MCF 10A (cell line): Measurements from ENCODE around the gene CAMTA1. TPM values are rescaled to one million over a fixed set of nuclear protein-coding genes. Genes with fewer than 3 reads are reported as not detected.

Experiments used
- BruUV-seq: library from RNA; stranded (reverse); fragments of 400-500 nt; replicated peaks from 2 replicates; lab custom pipeline; 2021; lab: Mats Ljungman, UMichigan
- CTCF ChIA-PET: fragments of 300-600 bp; sonication (Branson Sonifier 250); formaldehyde crosslinking; extraction: SDS; loops from one replicate; lab custom pipeline; 2021; ENCODE audit warnings: antibody characterized with exemption, inconsistent platforms; lab: Yijun Ruan, JAX
- POLR2A ChIA-PET: fragments of 300-600, 350-650 bp; sonication (Branson Sonifier 250); formaldehyde crosslinking; extraction: SDS; loops from one replicate; lab custom pipeline; 2020; ENCODE audit warnings: antibody characterized with exemption, inconsistent platforms; lab: Yijun Ruan, JAX
- DNase-seq: peaks from one replicate; pipeline ENCODE4 v3.0.0-alpha.2; 2018; ENCODE audit not compliant: unreplicated experiment
- H3K27ac Mint-ChIP-seq: one replicate; pipeline ENCODE4 v1.8.0; 2022; ENCODE audit warnings: mild to moderate bottlenecking, low read depth, mixed read lengths; ENCODE audit not compliant: unreplicated experiment
- H3K27me3 Mint-ChIP-seq: one replicate; pipeline ENCODE4 v1.8.0; 2022; ENCODE audit warnings: mixed read lengths; ENCODE audit not compliant: insufficient read depth, unreplicated experiment
- H3K36me3 Mint-ChIP-seq: one replicate; pipeline ENCODE4 v1.8.0; 2022; ENCODE audit warnings: mild to moderate bottlenecking, moderate library complexity, mixed read lengths; ENCODE audit not compliant: insufficient read depth, unreplicated experiment
- H3K4me1 Mint-ChIP-seq: one replicate; pipeline ENCODE4 v1.8.0; 2022; ENCODE audit warnings: mixed read lengths; ENCODE audit not compliant: insufficient read depth, unreplicated experiment
- H3K4me3 Mint-ChIP-seq: one replicate; pipeline ENCODE4 v1.8.0; 2022; ENCODE audit warnings: mild to moderate bottlenecking, moderate library complexity, mixed read lengths; ENCODE audit not compliant: unreplicated experiment
- H3K9me3 Mint-ChIP-seq: one replicate; pipeline ENCODE4 v1.8.0; 2022; ENCODE audit warnings: mixed read lengths; ENCODE audit not compliant: unreplicated experiment
- intact Hi-C: fragments of 100-400 bp; cut with micrococcal nuclease; formaldehyde crosslinking; loops from 2 replicates; pipeline ENCODE4 v1.14.1; 2022
- total RNA-seq: library from RNA; stranded (reverse); gene quantifications from 2 replicates; pipeline ENCODE4 v1.2.3, GENCODE V29; 2022
- TF ChIP-seq, protein P1 (sequence below): fragments of 200-600 bp; IDR thresholded peaks from one replicate; pipeline ENCODE4 v1.8.0; 2022; ENCODE audit warnings: antibody characterized with exemption, mild to moderate bottlenecking; ENCODE audit not compliant: unreplicated experiment

Gene CAMTA1
- total RNA-seq, 1 experiment from 2014 or later, result 74.1 TPM

DNA sequence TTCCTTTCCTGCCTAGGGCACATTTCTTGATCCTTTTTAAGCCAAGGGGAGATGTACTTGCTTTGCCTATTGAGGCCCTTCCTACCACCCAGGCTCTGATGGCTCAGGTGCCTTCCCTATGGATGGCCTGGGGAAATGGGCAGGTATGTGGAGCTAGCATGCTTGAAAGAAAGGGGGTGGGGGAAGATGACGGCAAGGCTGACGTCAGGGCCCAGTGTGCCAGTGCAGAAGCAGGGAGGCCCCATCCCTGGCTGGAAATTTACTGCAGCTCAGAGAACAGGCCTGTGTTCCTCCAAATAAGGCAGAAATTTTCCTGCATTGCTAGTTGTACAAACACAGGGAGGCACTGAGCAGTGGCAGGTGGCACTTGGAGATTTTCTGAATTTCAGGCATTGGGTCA, 532.6 kb downstream of the CAMTA1 start:
- no peaks in the 10 kb centered on the region for H3K27me3 Mint-ChIP-seq
- no peaks in the 10 kb centered on the region for H3K36me3 Mint-ChIP-seq
- H3K27ac Mint-ChIP-seq, result no peak overlapping the region
- TF ChIP-seq, protein P1, sequence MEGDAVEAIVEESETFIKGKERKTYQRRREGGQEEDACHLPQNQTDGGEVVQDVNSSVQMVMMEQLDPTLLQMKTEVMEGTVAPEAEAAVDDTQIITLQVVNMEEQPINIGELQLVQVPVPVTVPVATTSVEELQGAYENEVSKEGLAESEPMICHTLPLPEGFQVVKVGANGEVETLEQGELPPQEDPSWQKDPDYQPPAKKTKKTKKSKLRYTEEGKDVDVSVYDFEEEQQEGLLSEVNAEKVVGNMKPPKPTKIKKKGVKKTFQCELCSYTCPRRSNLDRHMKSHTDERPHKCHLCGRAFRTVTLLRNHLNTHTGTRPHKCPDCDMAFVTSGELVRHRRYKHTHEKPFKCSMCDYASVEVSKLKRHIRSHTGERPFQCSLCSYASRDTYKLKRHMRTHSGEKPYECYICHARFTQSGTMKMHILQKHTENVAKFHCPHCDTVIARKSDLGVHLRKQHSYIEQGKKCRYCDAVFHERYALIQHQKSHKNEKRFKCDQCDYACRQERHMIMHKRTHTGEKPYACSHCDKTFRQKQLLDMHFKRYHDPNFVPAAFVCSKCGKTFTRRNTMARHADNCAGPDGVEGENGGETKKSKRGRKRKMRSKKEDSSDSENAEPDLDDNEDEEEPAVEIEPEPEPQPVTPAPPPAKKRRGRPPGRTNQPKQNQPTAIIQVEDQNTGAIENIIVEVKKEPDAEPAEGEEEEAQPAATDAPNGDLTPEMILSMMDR, result no peak
- ChIA-PET CTCF (interaction anchor here (0.6 to 1.1 kb wide), 3 partner anchors 11 to 350 kb away, joined by 3 read pairs; no protein-coding TSS in a partner anchor), POLR2A (interaction anchor here (0.7 kb wide), 1 partner anchor 166 kb away, joined by 3 read pairs; no protein-coding TSS in a partner anchor)
- H3K4me3 Mint-ChIP-seq, result no peak overlapping the region
- BruUV-seq, result no TSS peak
- DNase-seq, result no peak
- H3K4me1 Mint-ChIP-seq, result peaks cover 6% of the 10 kb centered on the region
- H3K9me3 Mint-ChIP-seq, result no peaks in the 10 kb centered on the region
- intact Hi-C loops, result no loop called here

DNA sequence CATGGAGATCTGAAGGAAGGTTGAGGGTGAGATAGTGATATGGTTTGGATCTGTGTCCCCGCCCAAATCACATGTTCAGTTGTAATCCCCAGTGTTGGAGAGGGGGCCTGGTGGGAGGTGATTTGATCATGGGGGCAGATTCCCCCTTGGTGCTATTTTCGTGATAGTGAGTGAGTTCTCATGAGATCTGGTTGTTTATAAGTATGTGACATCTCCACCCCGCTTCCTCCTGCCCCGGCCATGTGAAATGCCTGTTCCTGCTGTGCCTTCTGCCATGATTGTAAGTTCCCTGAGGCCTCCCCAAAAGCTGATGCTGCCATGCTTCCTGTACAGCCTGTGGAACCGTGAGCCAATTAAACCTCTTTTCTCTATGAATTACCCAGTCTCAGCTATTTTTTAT, 533.9 kb downstream of the CAMTA1 start:
- ChIA-PET CTCF (interaction anchor here (1.1 kb wide), 1 partner anchor 12 kb away, joined by 3 read pairs; no protein-coding TSS in a partner anchor), POLR2A (no interaction called here)

DNA sequence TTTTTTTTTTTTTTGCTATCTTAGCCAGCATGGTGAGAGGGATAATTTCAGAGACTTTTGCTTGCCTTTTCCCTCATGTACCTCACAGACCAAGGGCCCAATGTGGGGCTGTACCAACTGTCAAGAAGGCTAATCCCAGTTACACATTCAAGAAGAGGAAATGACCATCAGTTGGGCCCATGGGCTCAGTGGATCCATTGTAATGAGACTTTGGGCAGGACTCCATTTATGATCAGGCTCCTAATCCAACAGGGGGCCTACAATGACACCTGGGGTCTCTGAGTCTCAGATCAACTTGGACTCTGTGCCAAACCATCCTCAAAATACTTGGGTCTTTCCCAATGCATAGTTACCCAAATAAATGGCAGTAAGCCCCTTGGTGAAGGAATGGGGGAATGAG, 535.4 kb downstream of the CAMTA1 start:
- no peak overlapping the region for H3K4me3 Mint-ChIP-seq
- H3K36me3 Mint-ChIP-seq, result no peaks in the 10 kb centered on the region
- no peaks in the 10 kb centered on the region for H3K27me3 Mint-ChIP-seq
- TF ChIP-seq, protein P1, result no peak
- H3K4me1 Mint-ChIP-seq, result no peaks in the 10 kb centered on the region
- H3K27ac Mint-ChIP-seq, result no peak overlapping the region
- intact Hi-C loops, result no loop called here
- POLR2A ChIA-PET, result no interaction called here
- CTCF ChIA-PET, result no interaction called here
- no TSS peak for BruUV-seq
- DNase-seq, result no peak
- H3K9me3 Mint-ChIP-seq, result peaks cover 7% of the 10 kb centered on the region

More for the DNA sequence above, 533.9 kb downstream of the CAMTA1 start:
- Mint-ChIP-seq H3K4me3 (no peak overlapping the region), H3K9me3 (no peaks in the 10 kb centered on the region), H3K27me3 (no peaks in the 10 kb centered on the region), H3K4me1 (no peaks in the 10 kb centered on the region), H3K36me3 (no peaks in the 10 kb centered on the region), H3K27ac (no peak overlapping the region)
- no peak for DNase-seq
- no TSS peak for BruUV-seq
- TF ChIP-seq, protein P1, result no peak
- intact Hi-C loops, result no loop called here

DNA sequence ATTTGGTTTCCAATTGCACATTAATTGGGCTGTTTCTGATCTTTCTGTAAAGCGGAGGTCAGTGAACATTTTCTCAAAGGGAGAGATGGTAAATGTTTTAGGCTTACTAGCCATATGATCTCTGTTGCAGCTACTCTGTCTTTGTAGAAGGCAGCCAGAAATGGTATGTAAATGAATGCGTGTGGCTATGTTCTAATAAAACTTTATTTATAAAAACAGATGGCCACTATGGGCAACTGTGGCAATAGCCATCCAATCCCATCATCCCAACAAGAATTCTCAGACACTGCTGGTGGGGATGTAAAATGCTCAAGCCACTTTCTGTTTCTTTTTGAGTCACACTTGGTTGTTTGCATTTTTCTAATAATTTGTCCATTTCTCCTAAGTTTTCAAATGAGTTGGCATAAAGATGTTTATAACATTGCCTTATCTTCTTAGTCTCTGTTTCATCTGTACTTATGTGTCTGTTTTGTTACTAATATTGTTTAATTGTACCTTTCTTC, 537.1 kb downstream of the CAMTA1 start:
- no peak overlapping the region for H3K4me3 Mint-ChIP-seq
- ChIA-PET POLR2A (no interaction called here), CTCF (no interaction called here)
- no peaks in the 10 kb centered on the region for H3K27me3 Mint-ChIP-seq
- H3K4me1 Mint-ChIP-seq, result no peaks in the 10 kb centered on the region
- H3K9me3 Mint-ChIP-seq, result peaks cover 7% of the 10 kb centered on the region
- TF ChIP-seq, protein P1, result no peak
- no TSS peak for BruUV-seq
- intact Hi-C loops, result no loop called here
- H3K36me3 Mint-ChIP-seq, result no peaks in the 10 kb centered on the region
- H3K27ac Mint-ChIP-seq, result no peak overlapping the region
- no peak for DNase-seq
